OCI-LY3 (cell line): ENCODE results near the gene SLC25A42.

ENCODE experiments used
- CTCF ChIP-seq: fragments of 200-600, 300-600 bp; sonication (generic); IDR thresholded peaks from 2 replicates; pipeline ENCODE4 v1.5.1; 2014; ENCODE audit warnings: antibody characterized with exemption, low read length, low read depth
- EZH2phosphoT487 ChIP-seq: fragments of 200-600 bp; shearing (Covaris generic); IDR thresholded peaks from 2 replicates; pipeline ENCODE4 v1.6.1; 2018; ENCODE audit warnings: antibody characterized with exemption, mixed run types, low read depth

GRCh38 chr19:19050104-19050503, 13.7 kb upstream of the SLC25A42 start:
- TF ChIP-seq CTCF = no peak
- TF ChIP-seq EZH2phosphoT487 = no peak
